Natural killer cell (primary cell): ENCODE results near the gene PAPLN. TPM values are rescaled to one million over a fixed set of nuclear protein-coding genes. Genes with fewer than 3 reads are reported as not detected.

Source experiments
- ATAC-seq, 3 donors: fragments of 150-1000 bp in 2 of 3; fragments of 200-7000 bp in 1 of 3; cut with Tn5 transposase; 1 replicate in 1 of 3; 2 replicates in 2 of 3; pipeline ENCODE4 v1.10.0; 2021; ENCODE audit warnings: mild to moderate bottlenecking in 2 of 3, moderate library complexity in 2 of 3
- DNase-seq, 2 donors: peaks; one replicate each; pipeline versions ENCODE4 v3.0.0 to v3.0.0-alpha.2; 2013 to 2021; ENCODE audit warnings: mixed read lengths in 1 of 2
- H3K27ac ChIP-seq: one replicate; pipeline ENCODE4 v1.5.1; 2013; ENCODE audit warnings: mild to moderate bottlenecking, low read length
- H3K27me3 ChIP-seq: one replicate; pipeline ENCODE4 v1.6.1; 2013; ENCODE audit warnings: low read length; ENCODE audit not compliant: control insufficient read depth, insufficient read depth
- H3K36me3 ChIP-seq: one replicate; pipeline ENCODE4 v1.6.1; 2013; ENCODE audit warnings: low read length; ENCODE audit not compliant: control insufficient read depth, insufficient read depth
- H3K4me1 ChIP-seq: one replicate; pipeline ENCODE4 v1.6.1; 2013; ENCODE audit warnings: low read length; ENCODE audit not compliant: control insufficient read depth, insufficient read depth
- H3K4me3 ChIP-seq: one replicate; pipeline ENCODE4 v1.5.1; 2013; ENCODE audit warnings: low read length
- H3K9me3 ChIP-seq: one replicate; pipeline ENCODE4 v1.6.1; 2013; ENCODE audit warnings: low read length; ENCODE audit not compliant: control insufficient read depth, insufficient read depth
- H3K27ac Mint-ChIP-seq, 2 donors: one replicate each; pipeline ENCODE4 v1.8.0; 2022; ENCODE audit warnings: mild to moderate bottlenecking in 2 of 2, mixed read lengths in 2 of 2, moderate library complexity in 1 of 2
- H3K27me3 Mint-ChIP-seq, 2 donors: one replicate each; pipeline ENCODE4 v1.8.0; 2022; ENCODE audit warnings: low read depth in 2 of 2, mixed read lengths in 2 of 2
- H3K36me3 Mint-ChIP-seq: one replicate; pipeline ENCODE4 v1.8.0; 2022; ENCODE audit warnings: mixed read lengths
- H3K4me1 Mint-ChIP-seq, 2 donors: one replicate each; pipeline ENCODE4 v1.8.0; 2022; ENCODE audit warnings: mixed read lengths in 2 of 2
- H3K4me3 Mint-ChIP-seq: one replicate; pipeline ENCODE4 v1.8.0; 2022; ENCODE audit warnings: mild to moderate bottlenecking, moderate library complexity, mixed read lengths
- H3K9me3 Mint-ChIP-seq, 2 donors: one replicate each; pipeline ENCODE4 v1.8.0; 2022; ENCODE audit warnings: mixed read lengths in 2 of 2
- CTCF ChIP-seq: fragments of 200-600 bp; IDR thresholded peaks from one replicate; pipeline ENCODE4 v1.8.0; 2022; ENCODE audit warnings: antibody characterized with exemption
- WGBS: methylation state at CpG from one replicate; pipeline ENCODE4 v1.1.7; 2013; ENCODE audit warnings: missing lambda C conversion rate; ENCODE audit not compliant: insufficient coverage; 5-methylcytosine and 5-hydroxymethylcytosine counted together
- intact Hi-C: fragments of 100-400 bp; cut with micrococcal nuclease; formaldehyde crosslinking; loops from one replicate; pipeline ENCODE4 v1.14.2; 2022
- total RNA-seq, 4 donors: library from RNA; stranded (reverse); fragments of 120-200 nt in 1 of 4; gene quantifications; one replicate each; pipeline versions ENCODE4 v1.2.3 to v1.2.4, GENCODE V29; 2013 to 2022

The PAPLN gene
- total RNA-seq, 3 donors from 2014 or later (not counting 1 experiment from before 2014, with no cell fraction given) = 0.24 to 0.70 (median 0.34) TPM

- peaks cover 6 to 13% of the 10 kb centered on the region in 2 donors for H3K4me1 Mint-ChIP-seq
- no peak for DNase-seq
- peaks cover 30% of the 10 kb centered on the region for H3K36me3 Mint-ChIP-seq
- Histone ChIP-seq H3K4me3 (no peak overlapping the region), H3K4me1 (no peaks in the 10 kb centered on the region), H3K27me3 (no peaks in the 10 kb centered on the region), H3K9me3 (no peaks in the 10 kb centered on the region), H3K36me3 (peaks cover 62% of the 10 kb centered on the region), H3K27ac (no peak overlapping the region)
- intact Hi-C loops = no loop called here
- no peak for ATAC-seq
- H3K27ac Mint-ChIP-seq = no peak overlapping the region
- 99% methylated on average over 5 of the region's 5 CpGs for WGBS
- no peak overlapping the region for H3K4me3 Mint-ChIP-seq
- H3K9me3 Mint-ChIP-seq = no peaks in the 10 kb centered on the region
- TF ChIP-seq CTCF = no peak
- H3K27me3 Mint-ChIP-seq = no peaks in the 10 kb centered on the region
These were observed 43.6 kb downstream of the PAPLN start for GRCh38 chr14:73280903-73281302.

GRCh38 chr14:73283608-73284379 lies 46.5 kb downstream of the PAPLN start:
- TF ChIP-seq CTCF = no peak
- H3K27ac Mint-ChIP-seq = no peak overlapping the region
- no peaks in the 10 kb centered on the region for H3K27me3 Mint-ChIP-seq
- DNase-seq (no peak), ATAC-seq (no peak)
- H3K36me3 Mint-ChIP-seq = peaks cover 30% of the 10 kb centered on the region
- no peak overlapping the region for H3K4me3 ChIP-seq
- no peaks in the 10 kb centered on the region for H3K4me1 ChIP-seq
- no peak overlapping the region for H3K4me3 Mint-ChIP-seq
- H3K36me3 ChIP-seq = peaks cover 60% of the 10 kb centered on the region
- H3K4me1 Mint-ChIP-seq = peaks cover 6 to 13% of the 10 kb centered on the region in 2 donors
- no peaks in the 10 kb centered on the region for H3K9me3 ChIP-seq
- intact Hi-C loops = no loop called here
- no peaks in the 10 kb centered on the region for H3K9me3 Mint-ChIP-seq
- H3K27me3 ChIP-seq = no peaks in the 10 kb centered on the region
- 96% methylated on average over 12 of the region's 12 CpGs for WGBS
- H3K27ac ChIP-seq = no peak overlapping the region

GRCh38 chr14:73285979-73286378 lies 48.7 kb downstream of the PAPLN start:
- peaks cover 6 to 13% of the 10 kb centered on the region in 2 donors for H3K4me1 Mint-ChIP-seq
- no peak overlapping the region for H3K4me3 ChIP-seq
- H3K4me3 Mint-ChIP-seq = no peak overlapping the region
- H3K27me3 Mint-ChIP-seq = no peaks in the 10 kb centered on the region
- peaks cover 51% of the 10 kb centered on the region for H3K36me3 ChIP-seq
- no peaks in the 10 kb centered on the region for H3K4me1 ChIP-seq
- H3K27me3 ChIP-seq = no peaks in the 10 kb centered on the region
- H3K9me3 ChIP-seq = no peaks in the 10 kb centered on the region
- no peak overlapping the region for H3K27ac ChIP-seq
- H3K9me3 Mint-ChIP-seq = no peaks in the 10 kb centered on the region
- H3K27ac Mint-ChIP-seq = no peak overlapping the region
- intact Hi-C loops = no loop called here
- no peak for ATAC-seq
- WGBS = no CpG with 5 or more reads among the region's 1 CpG
- DNase-seq = no peak
- TF ChIP-seq CTCF = no peak
- H3K36me3 Mint-ChIP-seq = peaks cover 23% of the 10 kb centered on the region

GRCh38 chr14:73286598-73286997 lies 49.3 kb downstream of the PAPLN start:
- TF ChIP-seq CTCF = no peak
- no peaks in the 10 kb centered on the region for H3K27me3 ChIP-seq
- Mint-ChIP-seq H3K36me3 (peaks cover 22% of the 10 kb centered on the region), H3K27me3 (no peaks in the 10 kb centered on the region), H3K4me1 (peaks cover 6 to 13% of the 10 kb centered on the region in 2 donors), H3K9me3 (no peaks in the 10 kb centered on the region), H3K27ac (no peak overlapping the region), H3K4me3 (no peak overlapping the region)
- ATAC-seq (no peak), DNase-seq (no peak)
- H3K9me3 ChIP-seq = no peaks in the 10 kb centered on the region
- H3K36me3 ChIP-seq = peaks cover 46% of the 10 kb centered on the region
- H3K27ac ChIP-seq = no peak overlapping the region
- 100% methylated on average over 1 of the region's 2 CpGs for WGBS
- intact Hi-C loops = no loop called here
- no peaks in the 10 kb centered on the region for H3K4me1 ChIP-seq
- H3K4me3 ChIP-seq = no peak overlapping the region
